ENCODE data around the gene RAB11FIP3.
A peak's percentile ranks its signal among the peaks of the same experiment; 100 is the strongest.
"Not testable (repeated sequence)": the region's sequence is repeated elsewhere in the genome, so short reads cannot be mapped to it uniquely, and the experiment has no call there.

The RAB11FIP3 gene

DNA sequence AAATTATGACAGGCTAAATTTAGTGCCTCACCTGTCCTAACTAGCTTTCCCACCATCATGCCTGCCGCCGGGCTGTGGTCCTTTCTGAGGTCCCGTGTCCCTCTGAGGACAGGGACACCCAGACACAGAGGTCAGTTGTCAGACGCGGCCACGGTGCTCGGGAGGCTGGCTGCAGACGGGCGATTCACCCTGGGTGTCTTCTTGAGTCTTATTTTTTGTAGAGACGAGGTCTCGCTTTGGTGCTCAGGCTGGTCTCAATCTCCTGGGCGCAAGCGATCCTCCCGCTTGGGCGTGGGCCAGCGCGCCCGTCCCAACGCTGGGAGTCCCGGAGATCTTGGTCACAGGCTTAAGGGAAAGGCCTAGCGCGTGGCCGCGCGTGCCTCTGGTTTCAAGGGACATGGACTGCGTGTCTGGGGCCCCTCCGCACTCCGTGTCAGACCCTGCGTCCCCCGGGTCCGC lies 797 bp upstream of the RAB11FIP3 start:
- DNase-seq: peak; percentile 46

DNA sequence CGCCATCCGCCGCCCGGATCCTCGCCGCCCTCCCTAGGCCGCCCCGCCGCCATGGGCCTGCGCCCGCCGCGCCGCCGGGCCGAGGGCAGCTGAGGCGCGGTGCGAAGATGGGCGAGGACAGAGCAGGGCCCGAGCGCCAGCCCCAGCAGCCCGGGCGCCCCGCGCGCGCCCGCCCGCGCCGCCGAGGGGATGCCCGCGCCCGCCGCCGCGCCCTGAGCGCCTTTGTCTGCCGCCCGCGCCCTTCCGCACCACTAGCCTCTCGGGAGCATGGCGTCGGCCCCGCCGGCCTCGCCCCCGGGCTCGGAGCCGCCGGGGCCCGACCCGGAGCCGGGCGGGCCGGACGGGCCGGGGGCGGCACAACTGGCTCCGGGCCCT lies 278 bp downstream of the RAB11FIP3 start:
- DNase-seq: peak; percentile 46

DNA sequence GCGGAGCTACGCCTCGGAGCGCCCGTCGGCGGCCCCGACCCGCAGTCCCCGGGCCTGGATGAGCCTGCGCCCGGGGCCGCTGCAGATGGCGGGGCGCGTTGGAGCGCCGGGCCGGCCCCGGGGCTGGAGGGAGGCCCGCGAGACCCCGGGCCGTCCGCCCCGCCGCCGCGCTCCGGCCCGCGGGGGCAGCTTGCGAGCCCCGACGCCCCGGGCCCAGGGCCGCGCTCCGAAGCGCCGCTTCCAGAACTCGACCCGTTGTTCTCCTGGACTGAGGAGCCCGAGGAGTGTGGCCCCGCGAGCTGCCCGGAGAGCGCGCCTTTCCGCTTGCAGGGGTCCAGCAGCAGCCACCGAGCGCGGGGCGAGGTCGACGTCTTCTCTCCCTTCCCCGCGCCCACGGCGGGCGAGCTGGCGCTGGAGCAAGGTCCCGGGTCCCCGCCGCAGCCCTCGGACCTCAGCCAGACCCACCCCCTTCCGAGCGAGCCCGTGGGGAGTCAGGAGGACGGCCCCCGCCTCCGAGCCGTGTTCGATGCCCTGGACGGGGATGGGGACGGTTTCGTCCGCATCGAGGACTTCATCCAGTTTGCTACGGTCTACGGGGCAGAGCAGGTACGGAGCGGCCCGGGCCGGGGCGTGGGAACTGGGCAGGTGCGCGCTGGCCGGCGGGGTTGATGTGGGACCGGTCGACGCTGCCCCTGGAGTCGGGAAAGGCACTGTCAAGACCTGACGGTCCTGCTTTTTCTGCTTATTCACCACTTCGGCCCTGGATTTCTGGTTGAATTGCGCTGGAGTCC lies 861 bp downstream of the RAB11FIP3 start:
- DNase-seq: no peak

DNA sequence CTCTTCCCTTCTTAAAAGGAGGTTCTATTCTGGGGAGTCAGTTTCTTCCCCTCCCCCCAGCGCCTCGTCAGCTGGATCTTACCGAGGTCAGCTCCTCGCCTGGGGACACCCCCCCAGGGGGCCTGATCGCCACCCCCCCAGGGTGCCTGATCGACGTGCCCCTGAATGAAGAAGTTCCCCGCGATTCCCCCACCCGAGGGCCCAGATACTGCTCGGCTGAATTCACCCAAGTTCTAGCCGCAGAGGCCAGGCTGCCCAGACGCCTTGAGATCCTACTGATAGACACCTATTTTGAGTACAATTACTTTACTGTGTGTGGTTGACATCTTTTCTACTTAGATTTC lies 1.4 kb downstream of the RAB11FIP3 start:
- no peak for DNase-seq

DNA sequence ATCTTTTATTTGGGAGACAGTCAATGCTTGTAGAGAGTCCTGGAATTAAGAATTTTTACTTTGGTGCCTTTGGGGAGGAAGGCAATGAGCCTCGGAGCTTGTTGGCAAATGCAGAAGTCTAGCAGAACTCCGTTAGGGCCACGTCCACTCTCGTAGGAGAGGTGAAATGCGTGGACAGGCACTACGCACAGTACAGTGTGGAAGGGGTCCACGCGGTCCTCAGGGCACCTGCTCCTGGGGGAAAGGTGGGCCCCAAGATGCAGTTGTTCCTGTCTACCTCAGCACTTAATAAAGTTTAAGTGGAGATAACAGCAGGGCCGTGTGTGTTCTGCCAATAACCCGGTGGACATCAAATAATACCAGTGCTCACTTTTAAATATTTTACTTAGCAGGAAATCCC lies 1.8 kb downstream of the RAB11FIP3 start:
- no peak for DNase-seq

DNA sequence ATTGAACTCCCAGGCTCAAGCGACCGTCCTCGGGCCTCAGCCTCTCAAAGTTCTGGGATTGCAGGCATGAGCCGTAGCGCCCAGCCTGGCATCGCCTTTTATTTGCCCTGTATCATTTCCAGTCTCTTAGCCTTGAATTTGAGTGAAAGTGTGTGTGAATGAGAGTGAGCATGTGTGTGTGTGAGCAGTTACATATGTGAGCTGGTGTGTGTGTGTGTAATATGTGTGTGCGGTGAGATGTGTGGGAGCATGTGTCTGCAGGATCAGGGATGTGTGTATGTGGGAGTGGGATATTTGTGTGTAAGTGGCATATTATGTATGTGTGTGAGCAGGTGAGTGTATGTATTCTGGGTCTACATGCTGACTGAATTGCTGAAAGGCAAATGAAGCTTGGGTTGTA lies 5.5 kb downstream of the RAB11FIP3 start:
- no peak for DNase-seq

DNA sequence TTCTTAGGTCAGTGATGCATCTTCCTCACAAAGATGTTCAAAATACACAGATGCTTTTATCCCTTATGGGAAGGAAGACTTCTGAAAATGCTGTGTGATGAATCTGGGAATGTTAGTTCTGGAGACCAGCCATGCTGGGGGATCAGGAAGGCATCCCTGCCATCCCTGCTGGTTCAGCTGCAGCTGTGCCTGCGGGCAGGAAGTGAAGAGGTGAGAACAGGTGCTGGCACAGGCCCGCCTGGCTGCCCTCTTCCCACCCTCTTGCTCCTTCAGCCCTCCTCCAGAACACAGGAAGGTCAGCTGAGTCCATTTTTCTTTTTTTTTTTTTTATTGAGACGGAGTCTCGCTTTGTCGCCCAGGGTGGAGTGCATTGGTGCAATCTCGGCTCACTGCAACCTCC lies 15.2 kb downstream of the RAB11FIP3 start:
- DNase-seq: no peak

DNA sequence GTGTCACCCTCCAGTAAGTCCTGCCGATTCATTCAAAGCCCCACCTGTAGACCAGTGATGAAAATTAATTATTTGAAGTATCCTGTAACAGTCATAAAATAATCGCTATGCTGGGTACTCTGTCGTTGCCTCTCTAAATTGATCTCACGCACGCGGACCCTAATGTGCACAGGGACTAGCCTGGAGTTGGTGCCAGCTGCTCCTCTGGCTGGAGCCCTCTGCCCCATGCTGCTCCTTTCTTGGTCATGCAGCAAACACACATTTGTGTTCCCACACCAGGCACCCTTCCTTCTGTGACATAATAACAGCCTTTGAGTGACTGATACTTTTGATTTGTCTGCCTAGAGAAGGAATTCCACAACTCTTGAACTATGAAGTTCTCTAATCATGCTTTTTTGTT lies 16.0 kb downstream of the RAB11FIP3 start:
- no peak for DNase-seq

DNA sequence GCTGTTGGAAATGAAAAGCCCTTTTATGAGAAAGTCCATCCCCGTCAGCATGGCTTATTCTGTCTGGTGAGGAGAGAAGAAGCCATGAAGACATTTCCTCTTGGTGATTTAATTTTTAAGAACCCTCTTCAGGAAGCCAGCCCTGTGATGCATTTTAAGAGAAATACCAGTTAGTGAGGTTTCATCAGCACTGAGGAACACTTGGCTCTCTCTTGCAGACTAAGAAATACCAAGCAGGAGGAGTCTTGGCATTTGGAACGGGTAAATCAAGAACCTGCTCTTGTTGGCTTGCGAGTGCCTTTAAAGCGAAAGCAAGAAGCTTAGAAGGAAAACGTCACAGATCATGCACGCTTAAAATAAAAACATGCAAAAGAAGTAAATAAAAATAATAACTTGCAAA lies 17.5 kb downstream of the RAB11FIP3 start:
- DNase-seq: no peak

DNA sequence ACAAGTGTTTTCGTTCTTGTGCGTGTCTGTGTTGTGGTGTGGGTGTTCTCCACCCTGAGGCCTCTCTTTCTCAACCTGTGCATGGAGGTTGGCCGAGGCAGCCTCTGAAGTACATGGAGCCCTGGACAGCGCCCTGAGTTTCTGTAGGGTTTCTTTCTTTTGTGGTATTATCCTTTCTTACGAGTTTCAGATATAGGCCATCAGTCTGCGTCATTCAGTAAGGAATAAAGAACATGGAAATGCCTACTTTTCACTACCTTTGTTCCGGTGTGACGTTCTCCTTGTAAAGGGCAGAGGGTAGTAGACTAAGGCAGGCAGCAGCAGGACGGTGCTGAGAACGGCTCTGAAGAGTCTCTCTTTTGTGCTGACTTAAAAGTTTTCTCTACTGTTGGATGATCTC lies 18.6 kb downstream of the RAB11FIP3 start:
- no peak for DNase-seq

DNA sequence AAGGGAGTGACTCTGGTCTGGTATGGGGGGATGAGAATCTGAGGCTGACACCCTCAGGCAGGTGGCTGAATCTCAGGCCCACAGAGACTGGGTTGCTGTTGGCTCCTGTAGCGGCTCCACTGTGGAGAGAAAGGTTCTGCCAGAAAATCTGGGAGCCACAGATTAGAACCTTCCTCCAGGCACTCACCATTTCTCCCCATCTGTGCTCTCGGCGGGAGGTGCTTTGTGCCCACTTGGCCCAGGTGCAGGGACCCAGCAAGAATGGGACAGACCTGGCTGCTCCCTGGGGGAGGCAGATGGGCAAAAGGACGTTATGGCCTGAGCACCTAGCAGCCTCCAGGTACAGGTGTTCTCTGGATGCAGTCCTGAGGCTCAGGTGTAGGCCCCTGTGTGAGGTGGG lies 20.1 kb downstream of the RAB11FIP3 start:
- DNase-seq: no peak

DNA sequence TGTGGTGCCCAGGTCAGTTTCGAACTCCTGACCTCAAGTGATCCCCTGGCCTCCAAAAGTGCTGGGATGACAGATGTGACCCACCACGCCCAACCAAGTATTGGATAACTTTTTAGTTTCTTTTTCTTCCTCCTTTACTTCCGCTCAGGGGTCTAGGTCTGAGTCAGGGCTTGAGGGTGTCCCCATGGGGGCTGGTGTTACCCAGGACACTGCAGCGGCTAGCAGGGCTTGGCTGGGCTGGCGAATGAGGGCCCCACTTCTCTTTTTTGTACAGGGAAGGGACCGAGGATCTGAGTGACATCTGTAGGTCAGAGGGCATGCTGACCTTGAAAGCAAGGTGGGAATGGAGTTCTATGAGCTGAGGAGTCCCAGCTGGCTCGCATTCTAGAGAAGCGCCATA lies 24.9 kb downstream of the RAB11FIP3 start:
- no peak for DNase-seq

DNA sequence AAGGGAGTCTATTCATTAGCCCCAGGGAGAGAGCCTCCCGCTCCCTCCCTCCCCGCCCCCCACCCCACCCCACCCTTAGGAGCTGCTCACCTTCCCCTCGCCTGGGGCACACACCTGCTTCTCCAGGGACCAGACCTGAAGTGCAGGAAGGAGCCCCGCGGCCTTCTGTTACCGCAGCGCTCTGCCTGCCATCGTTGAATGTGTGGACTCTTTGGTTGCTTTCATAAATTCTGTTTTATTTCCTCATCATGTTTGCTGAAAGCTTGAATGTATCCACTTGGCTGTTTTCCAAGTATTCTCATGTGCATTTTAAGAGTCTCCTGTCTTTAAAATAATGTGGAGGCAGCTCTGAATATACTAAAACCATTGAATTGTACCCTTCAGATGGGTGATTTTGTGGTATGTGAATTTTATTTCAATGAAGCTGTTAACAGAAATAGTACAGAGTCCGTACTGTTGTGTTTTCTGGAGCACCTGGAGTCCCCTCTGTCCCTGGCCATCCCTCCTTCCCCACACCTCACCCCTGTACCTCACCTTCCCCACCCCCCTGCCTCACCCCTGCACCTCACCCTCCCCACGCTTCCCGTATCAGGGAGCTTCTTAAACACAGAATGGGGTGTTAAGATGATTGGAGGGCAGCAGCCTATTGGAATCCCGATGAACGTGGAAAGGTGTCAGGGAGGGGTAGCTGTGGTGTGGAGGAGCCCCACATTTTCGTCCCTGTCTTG lies 25.5 kb downstream of the RAB11FIP3 start:
- DNase-seq: no peak

DNA sequence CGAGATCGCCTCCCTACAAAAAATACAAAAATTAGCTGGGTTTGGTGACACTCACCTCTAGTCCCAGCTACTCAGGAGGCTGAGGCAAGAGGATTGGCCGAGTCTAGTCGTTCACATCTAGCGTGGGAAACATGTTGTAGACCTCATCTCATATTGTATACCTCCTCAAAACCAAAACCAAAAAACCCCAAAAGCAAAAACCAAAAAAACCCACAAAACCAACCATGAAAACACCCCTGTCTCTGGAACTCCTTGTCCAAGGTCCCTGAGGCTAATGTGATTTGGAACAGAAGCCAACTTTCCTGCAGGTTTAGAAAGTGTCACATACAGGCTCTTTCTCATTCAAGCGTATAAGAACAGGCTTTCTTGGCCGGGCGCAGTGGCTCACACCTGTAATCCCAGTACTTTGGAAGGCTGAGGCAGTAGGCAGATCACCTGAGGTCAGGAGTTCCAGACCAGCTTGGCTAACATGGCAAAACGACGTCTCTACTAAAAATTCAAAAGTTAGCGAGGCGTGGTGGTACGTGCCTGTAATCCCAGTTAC lies 29.0 kb downstream of the RAB11FIP3 start:
- no peak for DNase-seq

DNA sequence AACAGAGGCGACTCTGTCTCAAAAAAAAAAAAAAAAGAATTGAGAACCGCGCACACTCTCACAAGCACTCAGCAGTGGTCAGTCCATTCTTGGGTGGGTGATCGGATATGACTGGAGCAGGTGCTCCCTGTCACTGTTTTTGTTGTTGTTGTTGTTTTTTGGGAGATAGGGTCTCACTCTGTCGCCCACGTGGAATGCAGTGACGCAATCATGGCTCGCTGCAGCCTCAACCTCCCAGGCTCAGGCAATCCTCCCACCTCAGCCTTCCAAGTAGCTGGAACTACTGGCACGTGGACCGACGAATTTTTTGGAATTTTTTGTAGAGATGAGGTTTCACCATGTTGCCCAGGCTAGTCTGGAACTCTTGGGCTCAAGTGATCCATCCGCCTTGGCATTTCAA lies 30.0 kb downstream of the RAB11FIP3 start:
- DNase-seq: no peak

DNA sequence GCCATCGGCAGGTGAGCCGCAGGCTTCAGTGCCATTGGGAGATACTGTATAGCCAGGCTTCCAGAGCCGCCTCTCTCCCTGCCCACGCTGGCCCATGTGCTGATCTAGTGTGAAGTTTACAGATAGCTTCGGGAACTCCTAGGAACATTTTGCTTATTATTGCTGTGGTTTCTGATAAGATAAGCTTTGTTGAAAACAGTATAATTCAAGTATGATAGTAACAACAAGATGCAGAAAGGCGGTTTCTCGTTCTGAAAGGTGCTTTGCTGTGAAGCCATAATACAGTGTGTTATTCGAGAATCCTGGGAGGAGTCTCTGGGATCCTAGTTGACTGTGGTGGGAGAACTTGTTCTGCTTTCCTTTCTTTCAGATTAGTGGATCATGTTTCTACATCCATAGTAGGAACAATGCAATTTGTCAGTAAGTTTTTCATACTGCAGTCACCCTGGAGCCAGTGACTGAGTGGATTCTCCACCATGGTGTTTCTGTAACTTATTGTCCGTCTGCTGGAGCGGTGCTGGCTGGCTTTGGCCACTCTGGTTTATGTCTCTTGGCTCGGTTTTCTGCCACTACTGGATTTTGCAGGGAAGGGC lies 31.5 kb downstream of the RAB11FIP3 start:
- DNase-seq: no peak

DNA sequence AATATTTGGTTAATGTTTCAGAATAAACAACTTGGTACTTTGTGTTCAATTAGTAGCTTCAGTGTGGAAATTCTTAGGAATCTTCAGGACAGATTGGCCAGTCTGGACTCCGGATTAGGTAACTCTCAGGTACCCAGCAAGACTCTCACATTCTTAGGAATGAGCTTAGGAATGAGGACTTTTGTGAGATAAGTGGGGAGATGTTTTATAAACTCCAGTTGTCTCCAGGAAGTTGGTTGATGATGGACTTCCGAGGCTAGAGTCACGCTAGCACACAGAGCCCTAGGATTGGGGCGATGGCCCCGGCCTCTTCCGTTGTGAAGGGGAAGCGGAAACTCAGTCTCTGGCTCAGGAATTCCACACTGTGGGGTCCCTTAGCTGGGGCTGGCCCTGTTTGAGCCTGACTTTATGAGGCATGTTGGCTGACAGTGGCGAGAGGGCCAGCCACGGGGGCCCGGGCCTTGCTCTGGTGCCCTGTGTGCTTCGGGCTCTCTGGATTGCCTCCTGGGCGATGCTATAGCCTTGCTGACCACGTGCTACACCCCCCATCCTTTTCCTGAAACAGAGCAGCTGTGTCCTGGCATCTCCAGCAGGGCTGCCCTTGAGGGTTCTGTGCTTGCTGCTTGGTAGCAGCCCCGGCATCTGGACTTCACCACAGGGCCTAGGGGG lies 32.4 kb downstream of the RAB11FIP3 start:
- DNase-seq: no peak

DNA sequence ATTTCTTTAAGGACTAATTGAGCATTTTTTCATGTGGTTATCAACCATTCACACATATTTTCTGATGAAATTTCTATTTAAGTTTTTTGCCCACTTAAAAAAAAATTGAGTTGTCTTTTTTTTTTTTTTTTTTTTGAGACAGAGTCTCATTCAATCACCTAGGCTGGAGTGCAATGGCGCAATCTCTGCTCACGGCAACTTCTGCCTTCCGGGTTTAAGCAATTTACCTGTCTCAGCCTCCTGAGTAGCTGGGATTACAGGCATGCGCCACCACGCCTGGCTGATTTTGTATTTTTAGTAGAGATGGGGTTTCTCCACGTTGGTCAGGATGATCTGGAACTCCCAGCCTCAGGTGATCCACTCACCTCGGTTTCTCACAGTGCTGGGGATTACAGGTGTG lies 34.3 kb downstream of the RAB11FIP3 start:
- DNase-seq: no peak

DNA sequence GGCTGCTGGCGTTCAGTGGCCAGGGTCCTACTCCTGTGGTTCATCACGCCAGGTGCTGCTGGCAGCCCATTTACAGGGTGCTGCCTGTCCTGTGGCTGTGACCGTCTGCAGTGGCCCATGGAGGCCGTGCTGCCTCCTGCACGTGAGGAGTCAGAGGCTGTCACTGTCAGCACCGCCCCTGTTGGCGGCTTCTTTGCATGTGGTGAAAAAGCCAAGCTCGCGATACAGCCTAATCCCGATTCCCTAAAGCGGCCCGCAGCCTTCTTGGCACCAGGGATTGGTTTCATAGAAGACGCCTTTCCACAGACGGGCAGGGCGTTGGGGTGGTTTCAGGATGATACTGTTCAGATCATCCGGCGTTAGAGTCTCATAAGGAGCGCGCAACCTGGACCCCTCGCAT lies 35.3 kb downstream of the RAB11FIP3 start:
- DNase-seq: no peak

DNA sequence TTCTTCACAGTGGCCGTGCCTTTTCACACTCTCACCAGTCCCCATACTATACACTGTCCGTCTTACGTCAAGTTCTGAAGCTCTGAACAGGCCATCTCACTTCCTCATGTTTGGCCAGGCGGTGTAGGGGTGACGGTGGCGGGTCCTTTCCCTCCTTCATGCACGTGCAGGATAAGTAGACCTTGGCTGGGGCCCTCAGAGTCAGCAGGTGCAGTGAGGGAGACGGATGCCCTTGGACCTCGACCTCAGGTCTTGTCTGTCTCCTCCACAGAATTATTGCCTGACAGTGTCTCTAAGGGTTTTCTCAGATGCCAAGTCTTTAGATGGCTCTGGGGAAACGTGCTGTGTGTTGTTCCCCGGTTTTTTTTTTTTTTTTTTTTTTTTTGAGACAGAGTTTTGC lies 37.6 kb downstream of the RAB11FIP3 start:
- DNase-seq: no peak

DNA sequence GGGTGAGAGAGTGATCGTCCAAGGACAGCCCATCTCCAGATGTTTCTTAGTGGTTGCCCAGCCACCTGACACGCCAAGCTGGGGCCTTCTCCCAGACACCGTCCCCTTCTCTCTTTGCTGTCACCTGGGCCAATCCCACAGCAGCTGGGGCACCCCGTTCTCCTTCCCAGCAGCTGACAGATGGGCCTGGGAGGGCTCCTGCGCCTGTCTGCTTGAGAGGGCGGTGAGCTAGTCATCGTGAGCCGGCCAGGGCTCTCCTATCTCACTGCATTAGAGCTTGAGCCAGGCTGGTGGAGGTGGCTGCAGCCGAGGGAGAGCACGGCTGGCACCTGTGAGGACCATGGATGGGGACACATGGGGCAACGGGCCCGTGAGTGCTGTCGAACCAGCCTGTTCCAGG lies 41.2 kb downstream of the RAB11FIP3 start:
- DNase-seq: no peak

DNA sequence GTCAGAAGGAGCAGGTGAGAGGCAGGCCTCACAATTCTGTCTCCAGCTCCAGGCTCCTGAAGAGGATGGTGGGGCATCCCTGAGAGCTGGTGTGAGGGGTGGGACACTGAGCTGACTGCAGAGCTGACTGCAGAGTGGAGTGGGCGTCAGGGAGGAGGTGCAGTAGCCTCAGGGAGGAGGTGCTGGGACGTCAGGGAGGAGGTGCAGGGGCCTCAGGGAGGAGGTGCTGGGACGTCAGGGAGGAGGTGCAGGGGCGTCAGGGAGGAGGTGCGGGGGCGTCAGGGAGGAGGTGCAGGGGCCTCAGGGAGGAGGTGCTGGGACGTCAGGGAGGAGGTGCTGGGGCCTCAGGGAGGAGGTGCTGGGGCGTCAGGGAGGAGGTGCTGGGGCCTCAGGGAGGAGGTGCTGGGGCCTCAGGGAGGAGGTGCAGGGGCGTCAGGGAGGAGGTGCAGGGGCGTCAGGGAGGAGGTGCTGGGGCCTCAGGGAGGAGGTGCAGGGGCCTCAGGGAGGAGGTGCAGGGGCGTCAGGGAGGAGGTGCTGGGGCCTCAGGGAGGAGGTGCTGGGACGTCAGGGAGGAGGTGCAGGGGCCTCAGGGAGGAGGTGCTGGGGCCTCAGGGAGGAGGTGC lies 41.9 kb downstream of the RAB11FIP3 start:
- DNase-seq: not testable (repeated sequence)

All from T1000 (cell line).